Activated gamma-delta T cell treated with anti-CD3 and anti-CD28 coated beads, Interleukin-2, amount 50 U/mL, for 16 hours (primary cell): ENCODE data around the gene RABGGTA.

Experiments used
- DNase-seq: peaks from one replicate; pipeline ENCODE4 v3.0.0-alpha.2; 2020; ENCODE audit warnings: low read depth

Gene RABGGTA

DNA sequence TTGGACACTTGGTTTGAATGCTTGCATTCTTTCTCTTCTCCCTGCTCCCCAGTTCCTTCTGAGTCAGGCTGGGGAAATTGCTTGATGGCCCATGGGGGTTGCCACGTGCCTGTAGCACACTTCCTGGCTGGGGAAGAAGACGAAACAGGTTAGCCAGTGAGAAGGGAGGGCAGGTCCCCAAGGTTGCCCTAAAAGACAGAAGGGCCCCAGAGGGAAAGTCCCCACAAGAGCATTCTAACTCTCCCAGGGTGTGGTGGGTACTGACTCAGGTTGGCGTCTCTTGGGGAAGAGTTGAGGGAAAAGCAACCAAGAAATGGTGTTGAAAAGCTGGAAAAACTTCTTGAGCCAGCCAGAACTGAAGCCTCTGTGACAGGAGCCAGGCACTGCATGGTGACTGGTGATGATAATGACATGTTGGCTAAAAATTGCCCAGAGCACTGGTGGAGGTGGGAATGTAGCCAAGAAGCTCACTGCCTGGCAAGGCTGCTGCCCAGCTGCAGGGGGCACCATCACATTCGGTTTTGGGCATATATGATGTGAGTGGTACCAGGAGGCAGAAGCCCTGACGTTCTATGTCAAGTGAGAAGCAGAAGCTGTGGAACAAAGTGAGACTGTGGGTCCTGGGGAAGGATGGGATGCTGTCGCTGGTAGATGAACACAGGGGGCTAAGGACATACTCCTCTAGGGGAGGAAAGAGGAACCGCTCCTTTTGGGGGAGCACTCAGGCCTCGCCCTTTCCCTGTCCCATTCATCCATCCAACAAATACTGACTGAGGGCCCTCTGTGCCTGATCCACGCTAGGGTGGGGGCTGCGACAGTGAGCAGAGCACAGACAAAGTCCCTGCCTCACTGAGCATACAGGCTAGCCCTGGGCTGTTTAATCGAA is 8.1 kb upstream of the RABGGTA start:
- no peak for DNase-seq

DNA sequence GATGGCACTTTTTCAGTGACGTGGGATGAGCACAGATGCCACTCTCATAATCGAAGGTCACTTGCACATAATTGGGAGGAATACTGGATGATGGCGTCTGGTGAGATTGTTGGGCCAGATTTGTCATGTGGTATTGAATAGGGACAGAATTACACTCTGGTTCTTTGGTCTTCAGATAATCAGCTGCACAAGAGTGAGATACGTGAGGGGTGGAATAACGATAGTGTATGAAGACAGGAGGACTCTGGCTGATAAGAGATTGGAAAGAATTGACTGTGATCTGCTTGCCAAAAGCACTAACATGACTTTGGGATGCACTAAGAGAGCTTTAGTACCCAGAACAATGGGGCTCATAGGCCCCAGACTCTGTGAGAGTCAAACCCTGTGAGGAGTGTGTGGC is 7.0 kb upstream of the RABGGTA start:
- no peak for DNase-seq

DNA sequence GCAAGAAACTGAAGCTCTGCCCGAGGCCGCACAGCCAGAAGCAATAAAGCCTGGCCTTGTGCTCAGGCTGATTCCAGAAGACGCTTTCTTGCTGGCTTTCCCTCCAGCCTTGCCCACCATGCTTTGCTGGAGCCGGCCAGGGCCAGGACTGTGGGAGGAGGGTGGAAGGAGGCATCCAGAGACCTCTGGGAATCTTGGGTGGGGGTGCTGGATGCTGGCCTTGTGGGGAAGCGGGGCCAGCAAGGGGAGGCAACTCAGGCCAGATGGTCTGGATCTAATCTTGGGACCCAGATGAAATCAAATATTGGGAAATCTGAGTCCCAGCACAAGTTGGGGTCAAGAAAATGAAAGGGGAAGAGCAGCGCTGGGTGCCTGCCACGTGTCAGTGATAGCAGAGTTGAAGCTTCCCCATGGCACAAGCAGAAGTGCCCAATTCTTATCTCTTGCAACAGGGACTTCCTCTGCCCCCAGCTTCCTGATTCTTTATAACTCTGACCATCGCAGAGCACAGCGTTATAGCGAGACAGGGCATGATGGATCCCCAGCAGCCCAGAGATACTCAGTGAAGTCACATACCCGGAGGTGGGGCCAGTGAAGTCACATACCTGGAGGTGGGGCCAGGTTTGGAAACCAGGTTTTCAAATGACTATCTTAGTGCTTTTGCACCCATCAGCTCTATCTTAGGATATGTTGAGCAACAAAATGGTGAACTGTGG is 6.4 kb upstream of the RABGGTA start:
- DNase-seq, result no peak

DNA sequence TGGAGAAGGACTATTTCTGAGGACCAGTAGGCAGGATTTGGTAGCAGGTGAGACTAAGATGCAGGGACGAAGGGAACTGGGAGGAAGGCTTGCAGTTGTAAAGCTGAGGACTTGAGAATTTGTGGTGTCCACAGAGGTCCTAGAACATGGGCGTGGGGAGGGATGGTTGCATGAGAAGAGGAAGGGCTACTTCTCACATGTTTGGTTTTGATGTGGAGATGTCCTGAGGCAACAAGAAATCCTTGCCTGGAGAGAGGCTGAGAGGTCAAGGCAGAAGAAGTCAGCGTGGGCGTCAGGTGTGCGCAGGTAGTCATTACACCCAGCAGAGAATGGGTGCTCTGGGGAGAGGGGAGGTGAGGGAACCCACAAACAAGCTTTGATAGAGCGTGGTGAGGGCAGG is 5.7 kb upstream of the RABGGTA start:
- no peak for DNase-seq

DNA sequence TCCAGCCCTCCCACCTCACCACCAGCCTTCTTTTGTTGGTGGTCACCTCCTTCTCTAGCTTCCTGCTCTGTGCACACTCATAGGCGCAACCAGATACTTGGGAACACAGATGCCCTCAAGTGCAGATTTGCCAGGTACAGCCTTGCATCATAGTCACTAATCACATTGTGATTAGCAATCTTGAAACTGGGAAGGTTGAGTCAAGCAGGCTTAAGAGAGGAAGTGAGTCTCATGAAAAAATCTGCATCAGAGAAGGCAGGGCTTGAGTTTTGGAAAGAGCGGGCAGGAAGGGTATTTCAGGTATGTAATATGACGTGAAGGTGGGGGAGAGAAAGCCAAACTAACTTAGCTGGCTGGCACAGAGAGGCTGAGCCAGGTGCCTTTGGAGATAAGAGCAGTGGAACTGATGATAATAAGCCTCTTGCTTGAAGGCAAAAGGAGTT is 2.7 kb upstream of the RABGGTA start:
- no peak for DNase-seq

DNA sequence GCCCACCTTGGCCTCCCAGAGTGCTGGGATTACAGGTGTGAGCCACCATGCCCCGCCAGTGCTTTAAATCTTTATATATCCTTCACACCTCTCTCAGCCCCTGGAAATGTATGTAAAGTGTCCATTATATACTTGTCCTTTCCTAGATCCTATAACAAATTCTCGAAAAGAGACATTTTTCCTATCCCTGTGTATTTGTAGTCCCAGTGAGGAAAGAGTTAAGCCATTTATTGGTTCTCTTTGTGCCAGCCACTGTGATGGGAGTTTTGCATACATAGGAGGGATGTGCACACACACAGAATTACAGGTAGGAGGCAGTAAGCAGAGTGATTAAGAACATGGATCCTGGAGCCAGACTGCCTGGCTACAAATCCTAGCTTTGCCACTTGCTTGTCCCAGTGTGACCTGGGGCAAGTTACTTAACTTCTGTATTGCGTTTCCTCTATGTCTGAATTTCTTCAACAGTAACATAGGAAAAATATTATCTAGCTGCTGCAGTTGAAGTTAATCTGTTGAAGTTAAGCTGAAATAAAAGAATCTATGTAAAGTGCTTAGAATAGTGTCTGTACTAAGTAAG is 2.1 kb upstream of the RABGGTA start:
- no peak for DNase-seq

DNA sequence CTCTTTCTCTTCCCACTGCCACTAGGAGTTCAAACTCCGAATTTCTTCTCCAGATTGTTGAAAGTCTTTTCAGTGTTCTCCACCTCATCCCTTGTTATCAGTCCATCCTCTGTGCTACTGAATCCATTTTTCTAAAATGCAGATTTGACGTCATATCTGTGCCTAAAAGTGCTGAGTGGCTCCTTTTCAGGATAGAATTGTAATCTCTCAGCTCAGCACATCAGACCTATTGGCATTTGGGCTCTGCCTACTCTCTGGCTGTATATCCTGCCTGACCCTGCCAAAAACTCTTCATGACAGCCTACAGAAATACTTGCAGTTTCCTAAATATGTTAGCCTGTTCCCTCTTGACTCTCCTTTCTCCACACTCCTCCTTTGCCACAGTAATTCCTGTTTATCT is 1.1 kb upstream of the RABGGTA start:
- DNase-seq, result no peak

DNA sequence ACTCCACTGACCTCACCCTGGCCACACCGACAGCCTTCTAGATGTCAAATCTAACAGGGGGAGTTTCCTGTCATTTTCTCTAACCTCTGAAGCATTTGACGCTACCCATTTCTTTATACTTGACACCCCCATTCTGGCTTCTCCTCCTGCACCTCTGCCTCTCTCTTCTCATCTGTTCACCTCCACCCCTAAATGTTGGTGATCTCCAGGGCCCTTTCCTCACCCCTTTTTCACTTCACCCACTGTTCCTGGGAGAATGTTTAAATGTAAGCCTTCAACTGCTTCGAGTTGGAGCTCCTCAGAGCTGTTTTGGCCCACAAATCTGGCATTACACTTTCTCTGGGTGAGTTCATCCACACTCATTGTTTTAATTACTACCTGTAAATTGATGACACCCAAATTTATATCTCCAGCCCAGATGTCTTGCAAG is 452 bp upstream of the RABGGTA start:
- DNase-seq, result no peak

DNA sequence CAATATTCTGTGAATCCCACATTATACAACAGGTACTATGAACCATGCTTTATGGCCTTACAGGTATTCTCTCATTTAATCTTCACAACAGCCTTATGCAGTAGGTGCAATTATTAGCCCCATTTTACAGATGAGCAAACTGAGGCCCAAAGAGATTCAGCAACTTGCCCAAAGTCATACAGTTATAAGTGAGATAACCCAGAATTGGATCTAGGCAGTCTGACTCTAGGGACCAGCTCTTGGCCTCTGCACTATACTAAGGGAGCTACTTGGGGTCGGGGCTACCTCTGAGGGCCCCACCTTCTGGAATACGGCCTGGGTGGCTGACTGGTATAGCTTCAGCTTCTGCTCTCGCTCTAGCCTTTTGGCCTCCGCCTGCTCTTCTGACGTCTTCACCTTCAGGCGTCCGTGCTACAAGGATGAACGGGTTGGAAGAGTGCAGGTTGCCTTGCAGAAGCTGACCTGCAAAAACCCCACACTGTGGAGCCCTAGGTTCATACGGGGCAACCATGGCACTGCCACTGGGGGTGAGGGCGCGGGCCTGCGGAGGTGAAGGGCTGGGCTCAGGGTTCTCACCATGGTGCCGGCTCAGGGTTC is 762 bp downstream of the RABGGTA start:
- no peak for DNase-seq

DNA sequence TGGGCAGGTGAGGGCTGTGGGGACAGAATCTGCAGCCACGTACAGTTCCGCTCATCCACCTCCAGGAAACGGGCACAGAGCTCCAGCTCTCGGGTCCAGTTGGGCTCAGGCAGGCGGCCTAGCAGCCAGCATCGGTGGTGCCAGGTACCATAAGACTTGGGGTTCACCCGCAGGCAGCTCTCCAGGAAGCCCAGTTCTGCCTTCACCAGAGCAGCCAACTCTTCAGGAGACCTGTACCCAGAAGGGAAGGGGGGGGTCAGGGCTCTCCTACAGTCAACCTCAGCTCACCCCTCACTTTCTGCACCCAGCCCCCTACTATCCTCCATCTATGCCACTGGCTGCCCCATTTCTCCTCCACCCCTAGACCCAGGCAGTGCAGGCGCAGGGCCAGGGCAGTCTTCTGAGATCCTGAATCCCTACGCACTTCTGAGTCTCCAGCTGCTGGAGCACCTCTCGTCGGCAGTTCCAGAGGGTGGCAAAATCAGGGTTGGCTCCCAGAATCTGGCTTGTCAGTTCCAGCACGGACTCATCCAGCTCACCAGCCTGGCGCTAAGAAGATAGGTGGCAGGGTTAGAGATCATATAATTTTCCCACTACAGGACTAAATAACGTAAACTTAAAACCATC is 1.4 kb downstream of the RABGGTA start:
- no peak for DNase-seq

DNA sequence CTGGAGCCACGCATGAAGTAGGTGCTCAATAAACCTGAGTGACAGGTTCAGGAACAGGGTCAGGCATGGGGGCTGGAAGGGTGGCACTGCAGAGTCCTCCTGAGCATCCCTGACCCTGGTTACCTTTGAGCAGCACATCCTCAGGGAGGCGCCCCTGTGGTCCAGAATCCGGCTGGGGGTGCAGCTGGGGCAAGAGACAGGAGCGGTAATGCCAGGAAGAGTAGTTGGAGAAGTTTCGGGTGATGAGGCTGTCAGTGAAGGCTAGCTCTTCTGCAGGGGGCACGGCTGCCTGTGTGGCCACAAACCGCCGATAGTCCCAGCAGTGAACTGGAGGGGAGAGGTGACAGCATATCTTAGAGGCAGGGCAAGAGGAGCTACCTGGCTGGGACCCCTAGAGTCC is 2.0 kb downstream of the RABGGTA start:
- DNase-seq, result no peak

DNA sequence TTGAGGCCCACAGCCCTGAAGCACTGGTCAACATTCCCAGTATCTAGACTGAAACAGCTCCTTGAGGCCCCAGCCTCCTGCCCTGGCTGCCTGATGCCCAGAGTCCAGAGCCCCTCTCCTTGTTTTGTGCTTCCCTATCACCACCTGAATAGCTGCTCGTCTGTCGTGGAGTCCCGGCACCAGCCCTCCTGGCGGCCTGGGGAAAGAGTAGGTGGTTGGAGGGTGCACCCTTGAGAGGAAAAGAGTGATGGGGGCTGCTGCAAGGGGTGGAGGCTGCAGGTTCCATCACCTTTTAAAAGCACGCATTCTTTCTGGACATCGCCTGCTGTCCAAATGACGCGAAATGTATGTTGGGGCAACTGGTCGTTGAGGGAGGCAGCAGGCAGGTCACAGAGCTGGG is 3.2 kb downstream of the RABGGTA start:
- DNase-seq, result no peak

DNA sequence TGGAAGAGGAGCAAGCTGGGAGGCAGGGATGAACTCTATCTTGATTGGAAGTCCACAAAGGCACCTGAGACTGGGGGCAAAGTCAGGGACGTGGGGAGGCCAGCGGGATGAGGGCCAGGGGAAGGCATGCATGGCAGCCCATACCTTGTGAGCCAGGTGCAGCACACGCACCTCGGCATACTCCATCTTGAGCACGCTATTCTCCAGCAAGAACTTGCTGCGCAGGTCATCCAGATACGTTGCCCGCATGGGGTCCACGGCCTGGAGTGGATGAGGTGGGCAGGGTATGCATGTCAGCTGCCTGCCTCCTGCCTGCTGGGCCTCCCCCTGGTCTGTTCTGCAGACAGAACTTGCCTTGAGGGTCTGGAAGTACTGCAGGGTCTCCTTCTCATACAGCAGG is 3.9 kb downstream of the RABGGTA start:
- no peak for DNase-seq

DNA sequence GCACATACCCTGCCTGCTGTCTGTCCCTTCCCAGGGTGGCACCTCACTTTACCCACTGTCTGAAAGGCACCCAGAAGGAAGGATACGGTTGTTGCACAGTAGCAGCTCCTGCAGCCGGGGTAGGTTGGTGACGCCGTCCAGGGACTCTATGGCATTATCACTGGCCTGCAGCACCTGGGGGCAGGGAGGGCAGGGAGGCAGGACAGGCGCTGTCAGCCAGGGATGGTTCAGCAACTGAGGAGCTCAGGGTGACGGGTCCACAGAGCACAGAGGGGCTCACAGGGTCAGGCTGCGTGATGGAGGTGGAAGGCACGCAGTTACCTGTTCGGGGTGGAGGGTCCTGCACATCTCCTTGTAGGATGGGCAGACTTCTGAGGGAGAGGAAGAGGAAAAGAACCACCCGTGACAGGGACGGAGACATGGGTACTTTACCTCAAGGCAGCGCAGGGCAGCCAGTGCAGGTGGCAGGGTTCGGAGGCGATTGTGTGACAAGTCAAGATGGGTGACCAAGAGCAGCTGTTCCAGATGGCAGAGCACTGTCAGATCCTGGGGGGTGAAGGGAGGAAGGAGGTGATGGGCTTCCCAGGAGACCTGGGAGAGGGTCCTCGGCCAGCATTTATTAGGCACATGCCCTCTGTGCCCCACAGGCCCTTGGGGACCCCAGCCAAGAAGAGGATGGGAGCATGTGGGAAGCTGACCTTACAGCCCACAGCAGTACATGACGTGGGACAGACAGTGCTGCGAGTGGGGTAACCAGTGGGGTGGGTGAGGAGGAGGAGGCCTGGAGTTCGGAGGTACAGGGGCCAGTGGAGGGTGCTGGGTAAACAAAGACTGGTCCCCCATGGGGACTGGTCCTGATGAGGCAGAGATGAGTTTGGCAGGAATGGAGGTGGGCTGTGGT is 4.8 kb downstream of the RABGGTA start:
- DNase-seq, result no peak

DNA sequence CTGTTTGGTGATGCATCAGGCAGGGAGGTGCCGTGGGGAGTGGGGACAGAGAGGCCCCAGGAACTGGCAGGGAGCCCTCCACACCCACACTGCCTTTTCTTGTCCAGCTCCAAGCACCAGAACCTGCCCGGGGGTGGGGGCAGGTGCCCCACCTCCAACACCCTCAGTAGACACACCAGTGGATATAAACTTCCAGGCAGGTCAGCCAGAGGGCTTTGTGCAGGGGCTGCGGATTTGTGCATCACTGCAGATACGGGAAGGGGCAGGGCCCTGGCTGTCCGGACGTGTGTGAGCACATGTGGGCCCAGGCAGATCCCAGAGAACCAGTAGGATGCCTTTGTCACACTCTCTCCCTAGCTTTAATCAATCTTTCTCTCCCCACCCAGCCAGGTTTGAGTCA is 7.1 kb downstream of the RABGGTA start:
- DNase-seq, result no peak

DNA sequence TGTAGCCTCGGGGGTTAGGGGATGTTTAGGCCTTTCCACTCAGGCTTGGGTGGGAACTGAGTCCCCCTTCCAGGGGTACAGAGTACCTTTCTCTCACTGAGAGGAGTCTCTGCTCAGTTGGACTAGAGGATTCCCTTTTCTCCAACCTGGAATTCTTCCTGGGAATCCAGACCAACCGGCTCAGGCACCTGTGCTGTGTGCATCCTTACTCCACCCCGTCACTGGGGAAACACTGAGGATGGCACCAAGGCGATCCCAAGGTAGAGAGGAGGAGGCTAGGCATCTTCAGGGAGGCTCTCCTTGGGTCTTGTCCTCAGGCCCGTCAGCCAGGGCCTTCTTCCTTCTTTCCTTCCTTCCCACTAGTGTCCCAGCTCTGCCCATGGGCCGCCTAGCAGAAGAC is 7.5 kb downstream of the RABGGTA start:
- DNase-seq, result no peak

DNA sequence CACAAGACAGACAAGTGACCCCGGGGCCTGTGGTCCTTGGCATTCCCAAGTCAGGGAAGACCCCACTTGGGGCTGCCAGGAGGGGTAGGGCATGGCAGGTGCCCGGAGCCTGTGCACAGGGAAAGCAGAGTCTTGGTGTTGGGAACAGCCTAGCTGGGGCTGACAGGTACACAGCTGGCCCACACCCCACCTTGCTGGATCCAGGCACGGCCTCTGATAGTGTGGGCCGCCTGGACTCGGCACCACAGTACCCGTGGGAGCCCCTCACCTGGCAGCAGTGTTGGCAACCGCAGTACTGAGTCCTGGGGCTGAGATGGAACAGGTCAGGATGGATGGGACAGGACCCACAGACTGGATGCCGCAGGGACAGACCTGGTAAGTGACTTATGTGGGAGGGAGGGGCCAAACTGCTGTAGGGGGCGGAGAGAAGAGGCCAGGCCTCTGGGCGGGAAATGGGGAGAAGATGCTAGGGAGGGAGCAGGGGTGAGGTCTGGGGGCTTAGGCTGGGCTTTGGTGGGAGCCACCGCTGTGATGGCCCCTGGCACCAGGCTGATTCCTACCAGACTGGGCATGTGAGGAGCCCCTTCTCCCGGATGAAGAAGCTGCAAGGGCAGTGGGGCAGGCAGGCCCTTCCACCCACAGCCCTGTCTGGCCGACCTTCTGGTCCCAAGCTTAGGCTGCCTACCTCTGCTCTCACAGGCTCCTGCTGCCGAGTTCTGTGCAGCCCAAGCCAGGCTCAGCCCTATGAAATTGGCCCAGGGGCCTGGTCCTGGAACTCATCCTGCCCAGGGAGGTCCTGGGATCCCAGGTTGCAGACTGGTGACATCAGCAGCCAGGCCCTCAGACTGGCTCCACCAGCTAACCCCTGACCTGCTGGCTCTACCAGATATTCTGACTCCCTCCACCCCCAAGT is 8.3 kb downstream of the RABGGTA start, which contains the start of gene TGM1:
Gene TGM1, minus strand, starts transcription at position 357 of the 913 bp plus-strand sequence. CDS start 825 bp downstream, outside the sequence.
- DNase-seq, result no peak

DNA sequence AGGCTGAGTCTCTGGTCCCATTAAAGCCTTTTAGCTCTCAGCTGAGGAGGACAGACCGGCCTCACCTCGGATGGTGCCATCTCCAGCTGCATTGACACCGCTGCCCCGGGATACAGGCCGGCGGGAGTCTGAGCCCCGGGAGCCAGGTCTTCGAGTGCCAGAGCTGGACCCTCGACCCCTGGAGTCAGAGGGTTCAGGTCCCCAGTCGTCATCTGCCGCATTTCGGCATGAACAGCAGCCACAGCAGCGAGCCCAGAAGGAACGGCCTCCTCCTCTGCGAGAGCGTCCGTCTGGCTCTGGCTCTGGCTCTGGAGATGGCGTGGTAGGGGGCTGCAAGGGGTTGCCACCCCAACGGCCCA is 9.4 kb downstream of the RABGGTA start:
- DNase-seq, result no peak

DNA sequence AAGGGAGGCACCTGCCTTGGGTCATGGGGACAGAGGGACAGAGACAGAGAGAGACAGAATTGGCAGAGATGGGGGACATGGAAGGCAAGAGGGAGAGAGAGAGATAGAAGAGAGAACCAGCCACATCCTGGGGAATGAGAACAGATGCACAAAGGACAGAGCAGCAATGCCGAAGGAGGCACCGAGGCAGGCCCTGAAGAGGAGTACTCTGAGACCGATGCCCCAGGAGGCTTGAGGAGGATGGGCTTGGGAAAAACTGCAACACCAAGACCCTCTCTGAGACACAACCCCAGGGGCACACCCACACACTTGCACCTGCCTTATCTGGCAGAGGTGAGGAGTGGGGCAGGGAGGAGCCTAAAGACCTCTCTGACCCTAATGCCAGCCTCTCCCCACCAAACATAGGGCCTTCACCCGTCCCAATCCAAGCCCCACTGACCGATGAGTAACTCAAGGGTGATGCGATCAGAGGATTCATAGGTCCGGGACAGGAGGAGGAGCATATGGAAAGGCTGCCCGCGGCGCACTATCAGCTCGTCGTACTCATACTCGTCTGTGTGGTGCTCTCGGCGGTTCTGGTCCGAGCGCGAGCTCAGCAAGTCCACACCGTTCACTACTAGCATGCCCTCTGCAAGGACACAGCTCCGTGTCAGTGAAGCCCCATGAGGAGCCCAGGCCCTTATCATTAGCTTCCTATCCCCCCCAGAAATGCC is 10.0 kb downstream of the RABGGTA start:
- DNase-seq, result no peak
